ENCODE data around the gene TMEM132D. TPM values are rescaled to one million over a fixed set of nuclear protein-coding genes. Genes with fewer than 3 reads are reported as not detected.
"Not testable (repeated sequence)": the region's sequence is repeated elsewhere in the genome, so short reads cannot be mapped to it uniquely, and the experiment has no call there.

Gene TMEM132D
- total RNA-seq, 4 donors from 2014 or later: 0.35 TPM; not detected in 3

DNA sequence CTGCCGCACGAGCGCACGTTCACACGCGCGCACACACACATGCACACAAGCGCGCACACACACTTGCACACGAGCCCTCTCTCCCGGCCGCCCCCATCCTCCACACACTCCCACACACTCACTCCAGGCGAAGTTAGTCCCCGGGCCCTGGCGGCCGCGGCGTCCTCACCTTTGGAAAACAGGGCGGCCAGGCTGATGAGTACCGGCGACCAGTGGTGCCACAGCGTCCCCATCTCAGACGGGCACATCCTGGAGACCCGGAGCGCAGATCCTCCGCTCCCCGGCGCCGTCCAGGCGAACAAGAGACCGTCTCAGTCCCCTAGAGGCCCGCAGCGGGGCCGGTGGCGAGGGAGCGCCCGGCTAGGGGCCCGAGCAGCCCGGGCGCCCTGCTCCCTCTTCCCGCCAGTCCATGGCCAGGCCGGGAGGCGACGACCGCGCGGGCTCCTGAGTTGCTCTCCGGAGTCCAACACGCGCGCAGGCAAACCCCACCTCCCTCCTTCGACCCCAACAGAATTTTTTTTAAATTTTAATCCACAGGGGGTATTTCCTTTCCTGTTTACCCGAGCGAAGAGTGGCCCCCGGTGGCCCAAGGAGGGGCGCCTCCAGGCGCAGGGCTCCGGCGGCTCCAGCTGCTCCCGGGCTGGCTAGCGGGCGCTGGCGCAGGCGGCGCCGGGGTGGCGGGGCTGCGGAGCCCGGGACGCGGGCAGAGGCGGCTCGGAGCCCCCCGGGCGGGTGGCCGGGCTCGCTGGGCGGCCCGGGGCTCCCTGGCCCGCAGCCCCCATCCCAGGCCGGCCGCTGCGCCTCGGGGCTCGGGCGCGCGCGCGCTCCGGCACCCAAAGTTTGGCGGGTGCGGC is 506 bp downstream of the TMEM132D start:
- intact Hi-C loops (cut with DNase I; ENCODE audit: low total_unique reads): no loop called here
- no peaks in the 10 kb centered on the region for H3K9me3 ChIP-seq
- no peaks in the 10 kb centered on the region for H3K4me1 ChIP-seq
- no peak overlapping the region for H3K27ac ChIP-seq
- no peak overlapping the region for H3K4me3 ChIP-seq
- peaks cover 0 to 6% of the 10 kb centered on the region in 2 donors for H3K27me3 ChIP-seq
- DNase-seq: no peak
- TF ChIP-seq POLR2A (IDR thresholded peaks at IDR 0.05): no peak
- TF ChIP-seq, protein P1, sequence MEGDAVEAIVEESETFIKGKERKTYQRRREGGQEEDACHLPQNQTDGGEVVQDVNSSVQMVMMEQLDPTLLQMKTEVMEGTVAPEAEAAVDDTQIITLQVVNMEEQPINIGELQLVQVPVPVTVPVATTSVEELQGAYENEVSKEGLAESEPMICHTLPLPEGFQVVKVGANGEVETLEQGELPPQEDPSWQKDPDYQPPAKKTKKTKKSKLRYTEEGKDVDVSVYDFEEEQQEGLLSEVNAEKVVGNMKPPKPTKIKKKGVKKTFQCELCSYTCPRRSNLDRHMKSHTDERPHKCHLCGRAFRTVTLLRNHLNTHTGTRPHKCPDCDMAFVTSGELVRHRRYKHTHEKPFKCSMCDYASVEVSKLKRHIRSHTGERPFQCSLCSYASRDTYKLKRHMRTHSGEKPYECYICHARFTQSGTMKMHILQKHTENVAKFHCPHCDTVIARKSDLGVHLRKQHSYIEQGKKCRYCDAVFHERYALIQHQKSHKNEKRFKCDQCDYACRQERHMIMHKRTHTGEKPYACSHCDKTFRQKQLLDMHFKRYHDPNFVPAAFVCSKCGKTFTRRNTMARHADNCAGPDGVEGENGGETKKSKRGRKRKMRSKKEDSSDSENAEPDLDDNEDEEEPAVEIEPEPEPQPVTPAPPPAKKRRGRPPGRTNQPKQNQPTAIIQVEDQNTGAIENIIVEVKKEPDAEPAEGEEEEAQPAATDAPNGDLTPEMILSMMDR (IDR thresholded peaks at IDR 0.05): no peak
- no peaks in the 10 kb centered on the region for H3K36me3 ChIP-seq

DNA sequence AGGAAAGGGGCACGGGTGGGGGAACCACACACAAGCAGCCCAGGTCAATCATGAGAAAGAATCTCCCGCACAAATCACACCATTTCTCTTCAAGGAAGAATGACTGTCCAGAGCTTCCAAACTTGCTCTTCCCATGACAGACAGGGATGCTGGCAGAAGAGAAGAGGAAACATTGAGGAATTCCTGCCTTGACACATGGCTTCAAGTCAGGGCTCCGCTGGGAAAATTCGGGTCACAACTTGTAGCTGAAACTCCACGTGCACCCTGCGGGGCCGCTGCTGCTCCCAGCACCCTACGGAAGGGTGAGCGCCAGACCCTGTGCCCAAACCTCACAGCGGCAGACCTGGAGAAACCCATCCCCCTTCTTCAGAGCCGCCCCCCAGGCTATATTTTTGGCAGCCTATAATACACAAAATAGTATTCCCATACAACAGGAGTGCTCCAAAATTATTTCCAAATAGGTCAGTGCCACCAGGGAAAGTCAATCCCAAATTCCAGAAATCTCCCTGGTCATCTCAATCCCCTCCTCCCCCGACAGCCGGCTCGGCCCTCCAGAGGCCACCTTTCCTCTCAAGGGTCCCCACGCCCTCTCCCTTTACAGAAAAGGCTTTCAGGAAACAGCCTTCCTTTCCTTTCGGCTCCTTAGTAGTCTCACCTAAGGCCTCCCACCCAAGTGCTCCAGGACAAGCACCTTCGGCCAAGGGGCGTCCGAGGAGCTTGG is 1.3 kb downstream of the TMEM132D start:
- no peaks in the 10 kb centered on the region for H3K36me3 ChIP-seq
- H3K4me3 ChIP-seq: no peak overlapping the region
- no peak for DNase-seq
- intact Hi-C loops (cut with DNase I; ENCODE audit: low total_unique reads): no loop called here
- peaks cover 0 to 6% of the 10 kb centered on the region in 2 donors for H3K27me3 ChIP-seq
- TF ChIP-seq, protein P1 (IDR thresholded peaks at IDR 0.05): no peak
- TF ChIP-seq POLR2A (IDR thresholded peaks at IDR 0.05): no peak
- H3K27ac ChIP-seq: no peak overlapping the region
- H3K9me3 ChIP-seq: no peaks in the 10 kb centered on the region
- no peaks in the 10 kb centered on the region for H3K4me1 ChIP-seq

DNA sequence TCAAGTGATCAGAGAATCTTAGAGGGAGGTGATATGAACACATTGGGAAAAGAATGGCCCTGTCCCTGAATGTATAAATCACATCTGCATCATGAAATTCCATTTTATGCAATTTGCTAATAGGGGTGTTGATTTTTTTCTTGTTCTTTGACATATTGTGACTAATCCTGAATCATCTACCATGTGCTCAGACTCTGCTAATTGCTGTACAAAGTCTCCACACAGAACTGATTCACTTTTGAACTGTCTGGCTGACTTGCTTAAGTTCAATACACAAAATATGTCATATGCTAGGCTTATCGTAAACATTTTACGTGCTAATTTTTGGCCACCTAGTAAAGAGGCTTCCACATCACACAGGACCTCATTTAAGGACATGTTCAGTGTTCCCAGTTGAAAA is 2.6 kb downstream of the TMEM132D start:
- H3K4me1 ChIP-seq: no peaks in the 10 kb centered on the region
- no peak for TF ChIP-seq POLR2A (IDR thresholded peaks at IDR 0.05)
- TF ChIP-seq, protein P1 (IDR thresholded peaks at IDR 0.05): no peak
- no peaks in the 10 kb centered on the region for H3K36me3 ChIP-seq
- H3K27me3 ChIP-seq: peaks cover 0 to 6% of the 10 kb centered on the region in 2 donors
- intact Hi-C loops (cut with DNase I; ENCODE audit: low total_unique reads): no loop called here
- H3K4me3 ChIP-seq: no peak overlapping the region
- no peak overlapping the region for H3K27ac ChIP-seq
- no peaks in the 10 kb centered on the region for H3K9me3 ChIP-seq
- DNase-seq: no peak

DNA sequence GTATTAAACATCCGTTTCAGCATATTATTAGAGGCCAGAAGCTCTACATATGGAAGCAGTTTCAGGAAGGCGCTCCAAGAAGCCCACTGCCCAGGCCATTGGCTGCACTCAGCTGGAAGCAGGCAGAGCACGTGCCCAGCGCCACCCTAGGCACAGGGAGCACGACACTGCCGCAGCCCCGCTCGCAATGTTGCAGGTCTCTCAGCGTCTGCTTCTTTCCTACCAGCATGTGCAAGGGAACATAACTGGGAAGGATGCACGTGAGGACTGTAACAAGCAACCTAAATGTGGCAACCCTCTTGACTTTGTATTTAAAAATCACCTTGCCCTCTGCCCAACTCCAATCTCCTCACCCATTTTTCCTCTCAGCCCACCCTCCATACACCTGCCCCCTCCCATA is 3.5 kb downstream of the TMEM132D start:
- Histone ChIP-seq H3K4me1 (no peaks in the 10 kb centered on the region), H3K27me3 (no peaks in the 10 kb centered on the region), H3K4me3 (no peak overlapping the region), H3K9me3 (no peaks in the 10 kb centered on the region), H3K27ac (no peak overlapping the region), H3K36me3 (no peaks in the 10 kb centered on the region)
- DNase-seq: no peak
- TF ChIP-seq POLR2A (IDR thresholded peaks at IDR 0.05): no peak
- TF ChIP-seq, protein P1 (IDR thresholded peaks at IDR 0.05): no peak
- intact Hi-C loops (cut with DNase I; ENCODE audit: low total_unique reads): no loop called here

DNA sequence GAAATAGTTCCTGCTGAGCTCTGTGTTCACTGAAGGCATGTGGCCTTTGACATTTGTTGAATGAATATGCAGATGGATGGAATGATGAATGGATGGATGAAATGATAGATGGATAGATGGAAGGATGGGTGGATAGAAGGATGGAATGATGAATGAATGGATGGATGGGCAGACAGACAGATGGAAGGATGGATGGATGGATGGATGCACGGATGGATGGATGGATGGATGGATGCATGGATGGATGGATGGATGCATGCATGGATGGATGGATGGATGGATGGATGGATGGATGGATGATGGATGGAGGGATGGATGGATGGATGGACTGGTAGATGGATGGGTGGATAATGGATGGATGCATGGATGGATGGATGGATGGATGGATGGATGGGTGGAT is 4.8 kb downstream of the TMEM132D start:
- H3K4me3 ChIP-seq; H3K36me3 ChIP-seq; H3K27ac ChIP-seq; intact Hi-C loops (cut with DNase I; ENCODE audit: low total_unique reads); H3K9me3 ChIP-seq; DNase-seq; H3K27me3 ChIP-seq; H3K4me1 ChIP-seq: not testable (repeated sequence)
